ENCODE results near the gene TNC.

Gene TNC

DNA sequence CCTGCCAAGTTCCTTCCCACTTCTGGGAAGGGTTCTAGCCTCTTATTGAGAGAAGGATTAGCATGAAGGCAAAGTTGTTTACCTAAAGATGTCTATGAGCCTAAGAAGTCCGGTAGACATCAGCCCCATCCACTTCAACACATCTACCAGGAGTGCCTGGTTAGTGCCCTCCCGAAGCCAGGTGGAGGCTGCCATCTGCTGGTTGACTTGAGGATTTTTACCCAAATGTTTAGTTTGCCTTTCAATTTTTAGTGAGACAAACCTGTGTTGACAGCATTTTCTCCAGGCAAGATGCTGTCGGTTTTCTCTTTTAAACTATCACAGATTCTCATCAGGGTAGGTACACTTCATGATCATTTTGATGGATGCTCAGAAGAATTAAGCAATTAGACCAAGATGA is 104.0 kb downstream of the TNC start:
- peak; percentile 65 for DNase-seq (ENCODE audit: low spot score)

DNA sequence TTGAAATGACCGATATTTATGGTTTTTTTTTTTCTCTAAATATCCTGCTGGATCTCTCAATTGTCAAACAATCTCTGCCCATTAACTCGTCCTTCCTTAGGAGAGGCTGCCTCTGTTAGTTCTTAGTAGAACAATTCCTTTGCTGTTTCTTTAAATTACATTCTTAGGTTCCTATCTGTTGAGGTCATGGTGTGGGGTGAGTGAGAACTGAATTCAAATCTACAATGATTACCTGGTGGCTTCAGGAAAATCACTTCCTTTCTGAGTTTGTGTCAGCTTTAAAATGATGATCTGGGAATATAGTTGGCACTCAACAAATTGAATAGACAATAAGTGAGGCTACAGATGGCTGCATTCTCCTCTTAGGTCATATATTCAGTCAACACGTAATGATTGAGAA is 105.5 kb downstream of the TNC start:
- DNase-seq (ENCODE audit: low spot score) = no peak

DNA sequence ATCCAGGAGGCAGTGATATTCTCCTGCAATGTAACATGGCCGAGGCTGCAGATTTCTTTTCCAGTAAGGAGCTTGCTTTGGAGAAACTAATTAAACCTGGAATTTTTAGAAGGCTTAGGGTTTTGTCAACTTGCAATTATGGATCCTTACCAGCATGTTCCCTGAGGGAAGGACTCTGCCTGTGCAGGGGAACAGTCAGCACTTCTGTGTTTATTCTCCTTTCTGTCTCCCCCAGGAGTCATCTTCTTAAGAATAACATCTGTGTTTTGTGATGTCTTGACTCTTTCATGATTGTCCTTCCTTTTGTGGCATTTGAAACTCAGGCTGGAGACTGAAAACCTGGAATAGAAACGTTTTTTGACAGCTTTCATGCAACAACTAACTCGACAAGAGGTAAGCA is 107.1 kb downstream of the TNC start:
- no peak for DNase-seq (ENCODE audit: low spot score)

DNA sequence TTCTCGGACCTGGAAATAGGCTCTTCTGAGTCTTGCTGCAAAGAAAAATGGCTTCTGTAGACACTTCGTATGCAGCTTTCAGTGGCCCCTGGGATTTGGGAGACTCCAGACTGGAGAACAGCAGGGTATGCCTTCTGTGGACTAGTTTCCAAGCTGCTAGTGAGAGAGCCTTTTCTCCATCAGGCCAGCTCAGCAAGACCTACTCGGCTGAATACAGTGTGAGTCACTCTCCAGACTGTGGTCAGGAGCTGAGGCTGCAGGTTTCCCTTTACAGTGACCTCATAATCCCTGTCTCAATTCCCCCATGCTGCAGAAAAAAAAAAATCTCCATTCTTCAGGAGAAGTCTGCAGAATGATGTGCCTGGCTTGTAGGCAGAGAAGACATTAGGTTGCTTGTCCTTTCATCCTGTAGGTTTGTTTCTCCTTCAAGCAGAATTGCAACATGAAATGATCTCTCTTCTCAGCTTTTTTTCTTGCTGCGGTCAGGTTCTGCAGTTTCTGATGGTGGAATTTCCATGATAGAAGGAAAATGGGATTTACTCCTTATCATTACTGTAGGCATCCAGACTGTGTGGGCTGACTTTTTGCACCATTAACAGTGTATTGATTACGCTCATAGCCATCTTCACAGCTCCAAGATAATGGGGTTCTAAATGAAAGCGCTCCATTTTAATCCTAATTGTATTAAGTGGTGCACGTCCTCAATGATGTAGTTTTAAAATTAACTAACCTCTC is 109.3 kb downstream of the TNC start:
- DNase-seq (ENCODE audit: low spot score) = no peak

DNA sequence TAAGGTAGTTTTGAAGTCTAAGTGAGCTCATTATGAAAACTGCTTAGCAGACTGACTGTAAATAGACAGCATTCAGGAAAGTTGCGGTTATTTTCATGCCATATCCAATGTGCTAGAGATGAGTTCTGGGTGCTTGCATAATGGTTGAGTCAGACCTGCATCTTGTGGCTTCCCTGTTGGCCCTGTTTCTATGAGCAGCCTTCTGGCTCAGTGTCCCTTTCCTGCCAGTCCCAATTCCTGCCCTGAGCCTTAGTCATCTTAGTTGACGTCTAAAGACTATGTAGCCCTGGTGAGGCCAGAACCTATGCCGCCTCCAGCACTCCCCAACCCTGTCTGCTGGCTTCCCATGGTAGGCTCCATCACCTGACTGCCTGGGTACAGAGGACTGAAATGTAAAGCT is 111.3 kb downstream of the TNC start:
- DNase-seq (ENCODE audit: low spot score) = no peak

DNA sequence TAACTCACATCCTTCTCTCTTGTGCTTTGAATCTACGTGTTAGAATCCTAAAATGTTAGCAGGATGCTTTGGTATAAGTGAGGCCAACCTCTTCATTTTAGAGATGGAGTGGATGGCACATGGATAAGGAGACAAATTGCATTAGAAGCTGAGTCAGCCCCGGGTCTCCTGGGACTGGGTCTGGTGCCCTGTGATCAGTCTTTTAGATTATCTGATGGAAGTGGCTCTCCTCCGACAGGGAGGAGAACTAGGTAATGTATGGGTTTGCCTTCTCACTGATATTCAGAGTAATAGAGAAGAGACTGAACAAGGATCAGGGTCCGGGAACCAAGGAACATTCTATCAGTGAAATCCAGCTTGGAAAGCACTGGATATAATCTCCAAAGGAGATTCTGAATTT is 112.6 kb downstream of the TNC start:
- no peak for DNase-seq (ENCODE audit: low spot score)

DNA sequence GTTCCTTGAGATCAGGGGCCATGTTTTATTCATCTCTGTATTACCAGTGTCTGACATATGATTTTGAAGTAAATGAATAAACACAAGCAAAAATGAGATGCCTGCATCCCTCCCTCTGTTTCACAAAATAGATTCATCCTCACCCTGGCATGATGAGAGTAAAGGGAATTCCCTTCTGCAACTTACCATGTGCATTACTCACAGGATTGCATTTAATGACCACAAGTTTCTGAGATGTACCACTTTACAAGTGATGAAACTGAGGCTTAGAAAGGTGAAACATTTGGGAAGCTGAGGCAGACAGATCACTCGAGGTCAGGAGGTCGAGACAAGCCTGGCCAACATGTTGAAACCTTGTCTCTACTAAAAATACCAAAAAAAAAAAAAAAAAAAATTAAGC is 113.4 kb downstream of the TNC start:
- DNase-seq (ENCODE audit: low spot score) = no peak

DNA sequence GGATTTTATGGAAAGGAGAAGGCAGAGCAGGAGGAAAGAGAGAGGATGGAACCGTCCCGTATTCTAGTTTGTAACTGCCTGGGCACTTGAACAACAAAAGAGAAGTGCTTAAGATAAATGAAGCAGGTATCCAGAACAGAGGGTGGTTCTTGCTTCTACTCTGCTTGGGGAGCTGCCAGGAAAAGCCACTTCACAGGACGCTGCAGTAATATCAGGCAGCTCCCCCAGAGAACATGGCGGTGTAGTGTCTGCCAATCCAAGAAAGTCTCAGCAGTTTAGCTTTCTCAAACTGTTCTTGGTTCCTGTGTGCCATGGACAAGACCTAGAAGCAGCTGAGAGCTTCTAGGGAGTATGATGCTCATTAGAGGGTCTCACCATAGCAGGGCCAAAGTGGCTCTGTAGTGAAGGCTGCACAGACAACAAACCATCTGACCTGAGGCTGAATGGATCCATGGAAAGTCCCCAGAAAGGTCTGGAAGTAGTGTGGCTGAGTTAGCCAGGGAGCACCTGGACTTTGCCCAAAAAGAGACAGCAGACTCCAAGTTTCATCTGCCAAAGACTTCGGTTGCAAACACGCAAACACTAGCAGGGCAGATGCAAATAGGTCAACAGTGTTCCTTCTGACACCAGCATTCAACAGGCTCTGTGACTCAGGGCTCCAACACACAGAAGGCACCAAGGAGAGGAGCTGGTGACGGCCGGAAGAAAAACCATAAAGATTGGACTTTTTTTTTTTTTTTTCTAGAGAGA is 115.4 kb downstream of the TNC start:
- DNase-seq (ENCODE audit: low spot score) = no peak

DNA sequence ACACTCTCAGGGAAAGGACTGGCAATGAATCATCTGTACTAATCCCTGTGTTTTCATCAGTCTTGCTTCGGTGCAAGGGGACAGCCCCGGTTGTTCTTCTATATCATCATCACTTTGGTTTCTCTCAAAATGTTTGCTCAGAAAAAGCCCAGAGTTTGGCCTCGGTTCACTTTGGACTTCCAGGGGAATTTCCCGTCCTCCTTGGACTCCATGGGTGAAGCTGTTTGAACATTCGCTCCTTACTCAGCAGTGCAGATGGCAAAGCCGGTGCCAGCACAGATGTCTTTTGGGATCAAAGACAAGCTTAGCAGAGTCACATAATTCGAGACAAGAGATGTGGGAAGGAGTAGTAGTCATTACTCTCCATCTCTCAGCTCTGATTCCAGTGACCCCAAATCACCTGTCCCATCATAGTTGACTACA is 117.7 kb downstream of the TNC start:
- DNase-seq (ENCODE audit: low spot score) = no peak

DNA sequence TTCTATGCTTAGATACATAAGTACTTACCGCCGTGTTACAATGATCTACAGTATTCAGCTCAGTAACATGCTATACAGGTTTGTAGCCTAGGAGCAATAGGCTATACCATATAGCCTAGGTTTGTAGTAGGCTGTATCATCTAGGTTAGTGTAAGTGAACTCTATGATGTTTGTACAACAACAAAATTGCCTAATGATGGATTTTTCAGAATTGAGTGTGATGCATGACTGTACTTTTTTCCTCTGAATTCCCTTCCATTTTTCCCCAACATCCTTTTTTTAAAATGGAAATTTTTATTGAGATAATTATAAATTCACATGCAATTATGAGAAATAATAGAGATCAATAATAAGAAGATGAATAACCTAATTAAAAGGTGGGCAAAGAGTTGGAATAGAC is 119.6 kb downstream of the TNC start:
- DNase-seq (ENCODE audit: low spot score) = no peak

DNA sequence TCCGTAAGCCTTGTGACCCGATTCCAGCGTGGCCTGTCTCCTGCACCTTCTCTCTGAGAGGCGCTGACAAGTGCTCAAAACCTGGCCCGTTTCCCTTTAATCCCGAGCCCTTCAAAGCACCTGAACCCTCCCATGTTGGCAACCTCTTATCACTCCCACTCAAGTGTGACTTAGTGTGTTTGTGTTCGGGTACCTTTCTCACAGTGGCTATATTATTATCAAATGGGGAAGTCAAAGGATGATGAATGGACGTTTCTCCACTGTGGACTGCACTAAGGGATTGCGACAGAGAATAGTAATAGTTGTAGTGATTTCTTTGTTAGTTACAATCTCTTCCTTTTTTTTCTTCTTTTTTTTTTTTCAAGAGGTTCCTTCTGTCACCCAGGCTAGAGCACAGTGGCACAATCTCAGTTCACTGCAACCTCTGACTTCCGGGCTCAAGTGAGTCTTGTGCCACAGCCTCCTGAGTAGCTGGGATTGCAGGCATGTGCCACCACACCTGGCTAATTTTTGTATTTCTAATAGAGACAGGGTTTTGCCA is 122.2 kb downstream of the TNC start:
- peak; percentile 26 for DNase-seq (ENCODE audit: low spot score)

DNA sequence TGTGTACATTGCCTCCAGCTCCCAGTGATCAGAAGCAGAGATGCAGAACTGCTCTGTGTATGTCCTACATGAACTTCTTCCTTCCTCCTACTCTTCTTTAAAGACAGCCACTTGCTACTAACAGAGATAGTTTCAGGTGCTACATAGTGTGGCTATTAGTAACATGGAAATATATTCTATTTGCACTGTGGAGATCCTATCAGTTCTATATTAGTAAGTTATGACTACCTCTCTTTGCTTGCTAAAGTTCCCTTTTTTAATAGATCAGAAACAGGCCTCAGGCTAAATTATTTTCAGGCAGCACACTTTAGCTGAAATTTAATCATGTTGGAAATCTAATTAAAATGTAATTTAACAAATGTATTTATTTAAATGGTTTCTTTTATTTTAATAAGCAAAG is 123.2 kb downstream of the TNC start:
- DNase-seq (ENCODE audit: low spot score) = no peak

DNA sequence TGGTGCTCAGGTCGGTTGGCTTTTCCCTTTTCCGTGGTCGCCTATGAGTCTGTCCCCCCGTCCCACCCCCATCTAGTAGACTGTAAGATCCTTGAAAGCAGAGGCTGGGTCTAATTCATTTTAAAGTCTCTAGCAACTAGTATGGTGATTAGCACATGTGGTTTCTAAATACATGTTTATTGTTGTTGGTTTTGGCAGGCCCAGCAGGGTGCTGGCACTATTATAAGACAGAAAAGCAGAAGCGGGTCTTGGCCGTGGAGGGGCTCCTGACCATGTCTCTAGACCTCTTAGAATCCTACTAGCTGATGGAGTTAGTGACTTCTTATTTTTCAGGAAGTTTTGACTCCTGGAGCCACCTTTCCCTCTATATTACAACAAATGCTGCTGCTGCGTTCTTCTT is 126.1 kb downstream of the TNC start:
- no peak for DNase-seq (ENCODE audit: low spot score)

DNA sequence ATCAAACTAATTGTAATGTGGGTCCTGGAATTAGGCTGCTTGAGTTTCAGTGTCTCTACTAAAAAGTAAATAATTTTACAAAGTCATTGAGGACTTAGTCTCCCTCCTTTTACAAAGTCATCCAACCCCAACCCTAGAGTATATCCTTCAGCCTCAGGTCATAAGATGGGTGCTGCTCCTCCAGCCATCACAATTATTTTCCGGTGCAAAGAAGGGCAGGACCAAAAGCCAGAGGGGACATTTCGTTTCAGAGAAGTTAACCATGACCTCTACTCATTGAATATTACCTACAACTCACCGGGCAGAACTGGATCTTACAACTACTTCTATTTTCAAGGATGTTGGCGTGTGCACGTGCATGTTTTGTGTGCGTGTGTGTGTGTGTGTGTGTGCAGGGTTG is 127.1 kb downstream of the TNC start:
- no peak for DNase-seq (ENCODE audit: low spot score)

DNA sequence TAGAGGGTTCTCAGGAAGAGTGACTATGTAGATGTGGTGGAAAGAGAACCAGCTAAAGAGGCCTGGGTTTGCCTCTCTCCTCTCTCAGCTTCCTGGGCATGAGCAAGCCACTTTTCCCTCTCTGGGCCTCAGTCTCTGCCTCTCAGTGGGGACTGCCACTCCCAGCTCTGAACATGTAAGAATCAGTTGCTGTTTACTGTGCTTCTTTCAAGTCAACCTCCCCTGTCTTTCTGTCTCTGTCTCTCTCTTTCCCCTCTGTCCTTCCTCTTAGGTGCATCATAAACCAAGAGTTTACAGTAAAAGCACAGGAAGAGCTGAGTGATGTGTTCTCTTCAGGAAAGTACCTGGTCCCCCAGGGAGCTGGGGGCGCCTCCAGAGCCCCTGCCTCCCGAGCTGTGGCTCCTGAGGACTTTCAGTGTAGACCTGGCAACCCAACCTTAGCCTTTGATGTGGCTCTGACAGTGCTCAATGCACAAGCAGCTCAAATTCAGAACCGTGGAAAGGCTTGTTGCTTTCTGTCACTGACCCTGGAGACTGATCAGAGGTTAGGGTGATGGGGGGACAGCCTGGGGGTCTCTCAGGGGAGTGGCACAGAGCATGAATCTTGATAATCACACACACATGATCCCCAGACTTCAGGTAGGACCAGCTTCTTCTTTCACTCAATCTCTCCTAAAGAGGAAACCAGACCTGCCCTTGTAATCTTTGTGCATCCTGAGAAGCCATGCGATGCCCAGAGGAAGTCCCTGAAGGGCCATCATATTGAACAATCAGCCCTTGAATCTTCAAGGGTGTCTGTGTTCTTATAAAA is 128.2 kb downstream of the TNC start:
- no peak for DNase-seq (ENCODE audit: low spot score)

DNA sequence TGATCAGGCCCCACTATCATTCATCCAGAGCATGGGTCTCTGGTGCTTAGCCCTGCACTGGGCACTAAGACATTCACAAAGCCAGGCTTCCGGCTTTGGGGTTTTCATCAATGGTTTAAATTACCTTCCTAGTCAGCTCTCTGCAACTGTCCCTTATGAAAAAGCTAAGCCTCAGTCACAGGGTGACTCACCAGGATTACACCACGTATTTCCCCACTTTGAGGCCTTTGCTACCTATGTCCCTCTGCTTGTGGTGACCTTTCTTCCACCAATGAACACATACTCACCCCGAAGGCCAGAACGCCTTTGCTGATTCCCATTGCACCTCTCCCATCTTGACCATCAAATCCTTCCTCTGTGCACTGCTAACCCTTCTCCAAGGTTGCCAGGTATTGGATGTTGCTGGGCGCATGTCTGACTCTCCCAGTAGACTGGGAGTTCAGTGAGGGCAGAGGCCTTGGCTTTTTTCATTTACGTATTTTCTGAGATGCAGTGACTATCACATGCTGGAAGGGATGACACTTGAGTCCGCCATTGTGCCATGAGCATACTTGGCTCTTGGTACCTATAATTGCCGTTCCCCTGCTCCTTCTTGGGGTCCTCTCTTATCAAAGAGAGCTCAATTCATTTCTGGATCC is 128.9 kb downstream of the TNC start:
- no peak for DNase-seq (ENCODE audit: low spot score)

DNA sequence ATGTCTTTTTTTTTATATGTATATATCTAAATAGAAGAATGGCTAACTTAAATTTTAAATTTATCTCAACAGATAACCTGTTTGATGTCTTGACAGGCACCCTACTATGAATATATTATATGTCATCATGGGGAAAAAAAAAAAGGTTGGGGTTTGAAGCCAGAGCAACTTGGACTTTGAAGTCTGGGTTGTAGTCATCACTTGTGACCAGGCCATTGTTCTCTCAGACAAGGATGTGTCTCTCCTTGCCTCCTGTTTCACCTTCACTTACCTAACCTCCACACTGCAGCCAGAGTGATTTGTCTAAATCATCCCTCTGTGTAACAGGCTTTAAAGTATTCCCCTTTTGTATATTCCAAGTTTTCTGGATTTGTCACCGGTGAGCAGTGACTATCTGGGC is 130.8 kb downstream of the TNC start:
- DNase-seq (ENCODE audit: low spot score) = no peak

DNA sequence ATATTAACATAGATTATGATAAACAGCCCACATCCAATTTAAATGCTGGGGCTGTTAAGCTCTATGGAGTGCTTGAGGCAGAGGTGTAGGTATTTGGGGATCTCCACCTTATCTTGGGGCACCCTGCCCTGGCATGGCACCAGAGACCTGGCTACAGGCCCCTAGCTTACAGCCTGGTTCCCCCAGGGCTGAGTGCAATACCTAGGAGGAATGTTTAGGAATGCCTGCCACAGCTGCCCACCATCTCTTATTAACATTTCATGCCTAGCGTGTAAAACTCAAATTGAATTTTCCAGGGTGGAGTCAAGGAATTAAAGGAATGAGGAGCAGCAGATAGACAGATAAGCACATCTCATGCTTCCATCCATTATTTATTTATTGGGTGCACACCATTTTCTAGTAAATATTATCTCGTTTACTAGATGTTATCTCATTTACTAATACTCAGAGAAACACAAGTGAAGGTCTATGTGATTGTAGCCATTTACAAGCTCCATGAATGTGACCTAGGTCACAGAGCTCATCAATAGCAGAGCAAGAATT is 131.9 kb downstream of the TNC start:
- DNase-seq (ENCODE audit: low spot score) = no peak

DNA sequence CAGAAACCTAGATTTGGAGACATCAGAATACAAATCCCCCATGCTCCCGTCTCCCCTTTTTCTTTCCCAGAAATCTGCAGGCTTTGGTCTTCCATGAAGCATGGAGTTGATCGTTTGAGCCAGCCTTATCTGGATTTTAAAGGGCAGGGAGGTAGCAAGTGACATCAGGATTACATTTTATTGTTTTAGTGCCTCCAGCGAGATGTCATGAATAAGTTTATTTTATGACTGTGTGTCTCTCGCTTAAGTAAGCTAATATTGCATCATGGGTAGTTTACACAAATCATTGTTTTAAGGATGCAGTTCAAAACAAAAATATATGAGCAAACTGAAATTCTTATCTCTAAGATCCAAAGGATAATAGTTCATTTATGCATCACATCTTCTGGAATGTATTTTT is 136.9 kb downstream of the TNC start:
- no peak for DNase-seq (ENCODE audit: low spot score)

DNA sequence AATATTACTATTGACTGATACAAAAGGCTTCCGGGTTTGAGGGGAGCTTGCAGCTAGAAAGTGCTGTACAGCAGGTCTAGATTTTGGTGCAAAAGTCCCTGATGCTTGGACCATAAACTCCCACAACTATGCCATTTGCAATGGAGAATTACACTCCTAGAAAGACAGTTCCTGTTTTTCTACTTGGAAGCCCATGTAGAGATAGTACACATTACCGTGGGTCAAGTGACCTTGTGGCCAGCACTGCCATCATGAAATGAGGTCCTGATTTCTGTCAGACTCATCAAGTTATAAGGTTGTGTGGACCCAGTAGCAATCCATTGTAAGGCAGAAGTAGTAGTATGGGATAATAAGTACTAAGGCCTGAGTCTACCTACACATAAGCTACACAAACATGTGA is 144.7 kb downstream of the TNC start:
- DNase-seq (ENCODE audit: low spot score) = no peak

DNA sequence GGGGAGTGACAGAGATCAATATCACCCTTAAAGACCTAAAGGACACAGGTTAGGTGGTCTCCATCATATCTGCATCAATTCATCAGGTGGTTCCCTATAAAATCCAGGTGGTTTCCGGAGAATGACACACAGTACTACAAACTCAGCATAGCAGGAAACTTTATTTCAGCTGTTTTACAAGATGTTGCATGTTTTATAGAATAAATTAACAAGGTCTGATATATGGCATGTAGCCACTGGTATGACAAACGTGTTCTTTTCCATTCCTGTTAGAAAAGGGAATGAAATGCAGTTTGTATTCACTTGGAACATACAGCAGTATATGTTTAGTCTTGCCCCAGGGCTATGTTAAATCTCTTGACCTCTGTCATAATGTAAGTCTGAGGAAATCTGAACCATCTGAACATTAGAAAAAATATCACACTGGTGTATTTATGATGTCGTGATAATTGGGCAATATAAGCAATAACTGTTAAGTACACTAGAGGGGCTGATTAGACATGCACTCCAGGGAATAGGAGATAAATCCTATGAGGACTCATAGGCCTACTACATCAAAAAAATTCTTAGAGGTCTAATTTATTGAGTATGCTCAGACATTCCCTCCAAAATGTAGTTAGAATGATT is 145.3 kb downstream of the TNC start:
- no peak for DNase-seq (ENCODE audit: low spot score)
